HepG2 (cell line): ENCODE data around the gene RSAD2.

Experiments
- ELF4 ChIP-seq: sonication (generic); formaldehyde crosslinking; IDR thresholded peaks from 2 replicates; pipeline ENCODE4 v1.5.0; 2020; ENCODE audit warnings: missing genetic modification reagents, mild to moderate bottlenecking, moderate library complexity, borderline replicate concordance
- KAT2B ChIP-seq: fragments of 150-350 bp; IDR thresholded peaks from 2 replicates; pipeline ENCODE4 v1.6.1; 2014; ENCODE audit warnings: low read depth, low read length, borderline replicate concordance
- NR3C1 ChIP-seq: sonication (generic); formaldehyde crosslinking; IDR thresholded peaks from 2 replicates; pipeline ENCODE4 v1.4.0; 2020; ENCODE audit warnings: missing genetic modification reagents
- TOE1 ChIP-seq: sonication (generic); formaldehyde crosslinking; IDR thresholded peaks from 2 replicates; pipeline ENCODE4 v1.4.0; 2020; ENCODE audit warnings: mild to moderate bottlenecking, missing genetic modification reagents
- ZBTB8A ChIP-seq: sonication (generic); formaldehyde crosslinking; IDR thresholded peaks from 2 replicates; pipeline ENCODE4 v1.4.0; 2020; ENCODE audit warnings: mild to moderate bottlenecking, low read depth, missing genetic modification reagents, borderline replicate concordance
- TF ChIP-seq, protein P1 (sequence below): sonication (generic); formaldehyde crosslinking; conservative IDR thresholded peaks from 2 replicates; pipeline ENCODE4 v1.4.0; 2020; ENCODE audit warnings: missing genetic modification reagents
- TF ChIP-seq, protein P2 (sequence below), 2 experiments: sonication (generic) in 1 of 2; formaldehyde crosslinking in 1 of 2; IDR thresholded peaks; 2 replicates each; pipeline versions ENCODE4 v1.5.1 to v1.6.1; 2011 to 2020; ENCODE audit warnings: borderline replicate concordance in 1 of 2, low read depth in 1 of 2, low read length in 1 of 2, mild to moderate bottlenecking in 1 of 2, missing genetic modification reagents in 1 of 2, moderate library complexity in 1 of 2

DNA sequence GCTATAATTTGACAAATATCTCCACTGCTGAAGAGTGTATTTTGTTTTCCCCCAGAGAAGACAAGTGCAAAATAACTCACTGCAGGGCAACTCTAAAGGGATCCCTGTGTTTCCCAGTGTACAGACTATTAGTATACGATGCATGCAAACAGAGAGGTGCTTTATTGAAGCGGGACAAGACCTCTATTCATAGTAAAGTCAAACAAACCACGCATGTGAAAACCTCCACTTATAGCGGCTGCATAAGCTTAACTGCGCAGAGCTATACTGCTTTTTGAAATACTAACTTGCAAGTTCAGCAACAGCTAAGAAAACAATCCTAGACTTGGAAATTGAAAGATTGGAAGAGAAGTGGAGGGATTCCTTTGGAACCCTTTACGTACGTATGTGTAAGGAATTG lies 55.3 kb downstream of the RSAD2 start:
- TF ChIP-seq ELF4 (no peak), NR3C1 (no peak), KAT2B (no peak), TOE1 (CRISPR knock-in tag) (no peak), ZBTB8A (CRISPR knock-in tag) (no peak)
- TF ChIP-seq, protein P1, sequence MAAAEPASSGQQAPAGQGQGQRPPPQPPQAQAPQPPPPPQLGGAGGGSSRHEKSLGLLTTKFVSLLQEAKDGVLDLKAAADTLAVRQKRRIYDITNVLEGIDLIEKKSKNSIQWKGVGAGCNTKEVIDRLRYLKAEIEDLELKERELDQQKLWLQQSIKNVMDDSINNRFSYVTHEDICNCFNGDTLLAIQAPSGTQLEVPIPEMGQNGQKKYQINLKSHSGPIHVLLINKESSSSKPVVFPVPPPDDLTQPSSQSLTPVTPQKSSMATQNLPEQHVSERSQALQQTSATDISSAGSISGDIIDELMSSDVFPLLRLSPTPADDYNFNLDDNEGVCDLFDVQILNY (CRISPR knock-in tag): no peak
- TF ChIP-seq, protein P2, sequence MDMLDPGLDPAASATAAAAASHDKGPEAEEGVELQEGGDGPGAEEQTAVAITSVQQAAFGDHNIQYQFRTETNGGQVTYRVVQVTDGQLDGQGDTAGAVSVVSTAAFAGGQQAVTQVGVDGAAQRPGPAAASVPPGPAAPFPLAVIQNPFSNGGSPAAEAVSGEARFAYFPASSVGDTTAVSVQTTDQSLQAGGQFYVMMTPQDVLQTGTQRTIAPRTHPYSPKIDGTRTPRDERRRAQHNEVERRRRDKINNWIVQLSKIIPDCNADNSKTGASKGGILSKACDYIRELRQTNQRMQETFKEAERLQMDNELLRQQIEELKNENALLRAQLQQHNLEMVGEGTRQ (IDR thresholded peaks at IDR 0.05; ENCODE audit: low read depth, low read length): no peak
- TF ChIP-seq, protein P2 (CRISPR knock-in tag; IDR thresholded peaks at IDR 0.05; ENCODE audit: borderline replicate concordance): no peak
